Subcutaneous adipose tissue (tissue), 4 donors: ENCODE measurements around the gene LTF. TPM values are rescaled to one million over a fixed set of nuclear protein-coding genes. Genes with fewer than 3 reads are reported as not detected.

Experiments used
- total RNA-seq, 4 donors: library from RNA; depleted of rRNA; stranded (reverse); fragments of >200 nt; gene quantifications; one replicate each; pipeline ENCODE4 v1.1.0, GENCODE V29; 2016
- TF ChIP-seq, protein P1 (sequence below): fragments of 450-650 bp; IDR thresholded peaks from one replicate; pipeline ENCODE4 v1.5.1; 2016; ENCODE audit warnings: low read depth, mild to moderate bottlenecking, control low read depth, antibody characterized with exemption, moderate library complexity

Gene LTF
- total RNA-seq, 4 donors from 2014 or later: 1.2 to 17.9 (median 7.2) TPM

DNA sequence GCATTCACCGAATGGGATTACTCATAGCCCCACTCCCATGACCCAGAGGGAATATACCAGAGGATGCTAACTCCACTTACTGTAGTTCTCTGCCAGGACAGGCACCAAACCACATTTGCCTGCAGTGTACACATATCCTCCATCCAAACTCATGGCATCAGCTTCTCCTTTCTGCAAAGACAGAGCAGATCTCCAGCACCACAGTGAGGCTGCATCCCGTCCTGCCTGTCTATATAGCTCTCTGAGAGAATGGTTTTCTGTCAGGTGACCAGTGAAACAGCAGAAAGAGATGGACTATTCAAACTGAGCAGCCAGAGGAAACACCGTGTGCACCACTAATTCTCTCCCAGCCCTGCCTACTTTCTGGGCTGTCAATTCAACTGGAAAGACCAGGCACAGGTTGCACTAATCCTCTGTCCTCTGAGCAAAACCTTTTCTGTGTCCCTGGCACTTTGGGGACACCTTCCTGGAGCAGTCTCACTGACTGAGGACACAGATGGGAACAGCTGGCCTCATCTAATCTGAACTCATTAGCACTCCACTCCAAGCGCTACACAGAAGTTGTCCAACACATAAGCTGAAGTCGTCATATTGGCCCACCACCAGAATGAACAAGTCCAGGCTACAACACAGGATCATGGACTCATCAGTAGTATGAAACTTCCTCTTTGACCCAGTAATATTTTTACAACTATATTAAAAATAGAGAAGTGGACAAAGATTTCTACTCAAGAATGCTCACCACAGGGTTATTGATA lies 17.3 kb downstream of the LTF start:
- TF ChIP-seq, protein P1, sequence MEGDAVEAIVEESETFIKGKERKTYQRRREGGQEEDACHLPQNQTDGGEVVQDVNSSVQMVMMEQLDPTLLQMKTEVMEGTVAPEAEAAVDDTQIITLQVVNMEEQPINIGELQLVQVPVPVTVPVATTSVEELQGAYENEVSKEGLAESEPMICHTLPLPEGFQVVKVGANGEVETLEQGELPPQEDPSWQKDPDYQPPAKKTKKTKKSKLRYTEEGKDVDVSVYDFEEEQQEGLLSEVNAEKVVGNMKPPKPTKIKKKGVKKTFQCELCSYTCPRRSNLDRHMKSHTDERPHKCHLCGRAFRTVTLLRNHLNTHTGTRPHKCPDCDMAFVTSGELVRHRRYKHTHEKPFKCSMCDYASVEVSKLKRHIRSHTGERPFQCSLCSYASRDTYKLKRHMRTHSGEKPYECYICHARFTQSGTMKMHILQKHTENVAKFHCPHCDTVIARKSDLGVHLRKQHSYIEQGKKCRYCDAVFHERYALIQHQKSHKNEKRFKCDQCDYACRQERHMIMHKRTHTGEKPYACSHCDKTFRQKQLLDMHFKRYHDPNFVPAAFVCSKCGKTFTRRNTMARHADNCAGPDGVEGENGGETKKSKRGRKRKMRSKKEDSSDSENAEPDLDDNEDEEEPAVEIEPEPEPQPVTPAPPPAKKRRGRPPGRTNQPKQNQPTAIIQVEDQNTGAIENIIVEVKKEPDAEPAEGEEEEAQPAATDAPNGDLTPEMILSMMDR: no peak

DNA sequence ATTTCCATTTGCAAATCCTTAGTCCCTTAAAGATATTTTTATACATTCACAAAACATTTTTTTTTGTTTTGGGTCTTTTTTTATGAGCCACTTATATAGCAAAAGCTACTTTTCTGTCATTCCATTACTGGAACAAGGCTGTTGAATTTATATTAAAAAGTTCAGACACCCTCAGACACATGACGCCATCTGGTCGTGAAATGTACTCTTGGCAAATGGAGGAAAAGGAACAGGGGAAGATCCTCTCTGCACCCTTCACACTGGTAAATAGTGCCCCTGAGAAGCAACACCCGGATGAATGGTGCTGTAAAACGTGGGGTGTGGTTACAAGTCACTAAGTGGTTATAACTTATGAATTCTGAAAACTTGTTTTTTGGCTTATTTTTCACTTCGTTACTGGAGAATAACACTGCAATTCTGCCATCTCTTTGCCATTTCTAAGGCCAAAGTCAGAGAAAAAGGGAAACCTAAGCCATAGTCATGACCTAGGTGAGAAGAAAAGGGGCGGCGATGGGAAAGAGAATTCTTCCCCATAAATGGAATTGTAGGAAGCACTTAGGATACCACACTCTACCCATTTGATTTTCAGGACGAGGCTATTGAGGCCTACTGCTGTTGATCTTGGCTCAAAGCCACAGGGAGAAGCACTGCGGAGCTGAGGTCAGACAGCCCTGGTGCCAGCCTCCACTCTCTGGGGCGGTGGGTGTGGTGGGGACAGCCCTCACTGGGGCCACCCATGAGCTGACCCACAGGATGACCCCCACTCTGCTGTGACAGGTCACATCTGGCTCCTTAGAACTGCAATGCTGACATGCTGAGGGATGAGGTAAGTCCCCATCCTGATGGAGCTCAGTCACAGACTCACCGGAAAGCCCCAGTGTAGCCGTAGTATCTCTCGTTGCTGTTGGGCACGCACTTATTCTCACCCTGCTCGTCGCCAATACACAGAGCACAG lies 21.9 kb downstream of the LTF start:
- TF ChIP-seq, protein P1: no peak

DNA sequence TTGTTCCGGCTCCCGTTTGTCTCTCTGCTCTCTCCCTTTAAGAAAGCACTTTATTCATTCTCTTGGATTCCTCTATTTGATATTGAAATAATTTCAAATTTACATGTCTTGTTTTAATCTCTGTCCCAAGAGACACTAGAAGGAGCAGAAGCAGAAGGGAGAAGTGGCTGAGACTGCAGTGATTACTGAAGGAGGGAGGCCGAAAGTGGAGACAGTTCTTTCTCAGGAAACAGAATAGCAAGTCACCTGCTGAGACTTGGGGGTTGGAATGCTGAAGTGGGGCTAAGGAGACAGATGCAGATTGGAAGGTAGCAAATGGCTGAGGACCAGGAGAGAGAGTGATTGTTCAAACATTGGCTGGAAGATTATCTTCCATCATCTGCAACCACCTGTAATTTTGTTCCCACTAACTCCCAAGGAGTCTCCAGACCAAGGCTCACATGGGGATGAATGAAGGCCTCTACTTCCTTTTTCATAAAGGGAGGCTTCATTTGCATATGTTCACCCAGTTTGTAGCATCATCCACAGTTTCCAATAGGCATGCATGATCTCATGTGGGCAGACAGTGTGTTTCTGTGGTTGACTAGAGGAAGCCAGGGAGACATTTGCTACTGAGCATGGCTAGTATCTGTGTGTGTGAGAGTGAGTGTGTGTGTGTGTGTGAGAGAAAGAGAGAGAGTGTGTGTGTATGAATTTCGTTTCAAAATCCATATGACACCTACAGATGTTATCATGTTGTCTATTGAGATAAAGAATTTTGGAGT lies 24.0 kb downstream of the LTF start:
- TF ChIP-seq, protein P1: no peak

DNA sequence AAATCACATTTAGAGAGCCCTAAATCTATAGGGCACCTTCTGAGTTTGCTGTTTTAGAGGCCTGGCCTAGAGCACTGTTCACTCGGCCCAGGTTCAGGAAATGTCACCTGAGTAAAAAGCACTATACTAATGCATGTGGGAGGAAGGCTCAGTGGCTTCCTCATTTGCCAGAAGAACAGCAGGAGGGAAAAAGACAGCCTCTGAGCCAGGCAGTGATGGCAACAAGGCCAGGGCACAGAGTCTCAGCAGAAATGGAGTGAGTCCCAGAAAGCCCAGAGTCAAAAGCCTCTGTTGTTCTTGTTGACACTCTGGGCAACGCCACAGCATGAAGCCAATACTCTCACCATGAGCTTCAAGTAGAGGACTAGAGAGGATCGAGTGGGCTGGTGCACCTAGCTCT lies 25.9 kb downstream of the LTF start:
- TF ChIP-seq, protein P1: no peak

DNA sequence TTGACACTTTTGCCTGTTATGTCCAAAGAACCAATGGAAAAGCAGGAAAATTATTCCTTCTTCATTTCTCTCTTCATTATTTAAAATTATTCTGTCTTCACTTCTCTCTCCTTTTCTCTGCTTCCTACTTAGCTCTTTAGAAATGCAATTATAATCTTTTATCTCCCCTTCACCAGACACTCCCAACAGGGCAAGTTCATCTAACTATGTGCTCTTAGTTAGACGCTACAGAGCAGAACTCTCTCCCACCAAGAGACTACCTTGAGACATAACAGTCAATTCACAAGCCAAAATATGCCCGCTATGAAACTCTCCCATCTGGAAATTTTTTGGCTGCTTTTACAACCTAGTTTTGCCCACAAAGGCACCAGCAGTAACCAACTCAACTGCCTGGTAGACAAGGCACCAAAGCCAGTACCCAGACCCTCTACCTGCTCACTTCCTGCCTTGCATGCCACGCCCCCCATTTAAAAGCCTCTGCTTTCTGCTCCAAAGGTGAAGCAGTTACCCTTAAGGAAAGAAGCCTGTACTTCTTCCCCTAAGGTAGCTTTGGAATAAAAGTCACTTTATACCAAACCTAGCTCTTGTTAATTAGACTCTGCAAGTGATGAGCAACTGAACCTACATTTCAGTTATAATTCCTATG lies 29.5 kb downstream of the LTF start:
- TF ChIP-seq, protein P1: no peak

DNA sequence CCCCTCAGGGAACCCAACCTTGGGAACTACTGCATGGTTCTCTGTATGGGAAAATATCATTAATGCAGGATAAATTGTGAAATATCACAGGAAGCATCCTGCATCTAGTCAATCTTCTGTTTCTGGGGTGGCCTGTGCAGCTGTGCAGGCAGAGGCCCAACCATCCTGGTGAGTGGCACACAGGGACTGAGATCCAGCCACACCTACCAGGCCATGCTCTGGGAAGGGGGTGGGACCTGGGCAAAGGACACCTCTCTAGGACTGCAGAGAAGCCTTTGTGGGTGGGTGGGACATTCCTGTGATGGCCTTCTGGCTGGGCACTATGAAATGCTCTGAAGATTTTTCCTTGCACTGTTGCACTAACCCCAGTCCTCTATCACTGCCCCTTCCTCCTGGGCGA lies 30.9 kb downstream of the LTF start:
- TF ChIP-seq, protein P1: no peak
